PFSK-1 (cell line): ENCODE results near the gene NTRK1.

Experiments
- FOXP2 ChIP-seq: optimal IDR thresholded peaks from 2 replicates; pipeline ENCODE3; 2011; ENCODE audit warnings: borderline replicate concordance, control low read depth, inconsistent platforms; ENCODE audit not compliant: insufficient read depth; ENCODE audit errors: extremely low read length, extremely low read depth
- POLR2AphosphoS5 ChIP-seq: IDR thresholded peaks from 2 replicates; pipeline ENCODE4 v1.6.1; 2012; ENCODE audit warnings: low read depth, mild to moderate bottlenecking, control low read depth, low read length, moderate library complexity
- REST ChIP-seq, 2 experiments: IDR thresholded peaks; 2 replicates each; pipeline versions ENCODE4 v1.6.1 to v1.8.0; 2011 to 2012; ENCODE audit warnings: low read depth in 2 of 2, low read length in 2 of 2, control low read depth in 1 of 2, inconsistent platforms in 1 of 2, mild to moderate bottlenecking in 1 of 2, moderate library complexity in 1 of 2; ENCODE audit not compliant: insufficient read depth in 1 of 2
- SIN3A ChIP-seq: IDR thresholded peaks from 2 replicates; pipeline ENCODE4 v1.6.1; 2012; ENCODE audit warnings: mild to moderate bottlenecking, low read length, moderate library complexity, borderline replicate concordance; ENCODE audit not compliant: insufficient read depth
- TAF1 ChIP-seq: IDR thresholded peaks from 2 replicates; pipeline ENCODE4 v1.6.1; 2012; ENCODE audit warnings: low read length, control low read depth, borderline replicate concordance; ENCODE audit not compliant: insufficient read depth

The NTRK1 gene

GRCh38 chr1:156894711-156895454 lies 34.2 kb downstream of the NTRK1 start:
- TF ChIP-seq FOXP2 (no peak), REST (IDR thresholded peaks at IDR 0.05; ENCODE audit: insufficient read depth in 1 of 2, low read depth in 2 of 2, low read length in 2 of 2) (no peak), POLR2AphosphoS5 (no peak), TAF1 (no peak), SIN3A (no peak)

- TF ChIP-seq POLR2AphosphoS5 (no peak), TAF1 (no peak), SIN3A (no peak), REST (IDR thresholded peaks at IDR 0.05; ENCODE audit: insufficient read depth in 1 of 2, low read depth in 2 of 2, low read length in 2 of 2) (no peak), FOXP2 (no peak)
Observed at GRCh38 chr1:156895455-156895812, 34.8 kb downstream of the NTRK1 start.

- TF ChIP-seq FOXP2 (no peak), TAF1 (no peak), SIN3A (no peak), REST (IDR thresholded peaks at IDR 0.05; ENCODE audit: insufficient read depth in 1 of 2, low read depth in 2 of 2, low read length in 2 of 2) (no peak), POLR2AphosphoS5 (no peak)
Observed at GRCh38 chr1:156895927-156896326, 35.3 kb downstream of the NTRK1 start.

- TF ChIP-seq FOXP2 (no peak), TAF1 (no peak), POLR2AphosphoS5 (no peak), REST (IDR thresholded peaks at IDR 0.05; ENCODE audit: insufficient read depth in 1 of 2, low read depth in 2 of 2, low read length in 2 of 2) (no peak), SIN3A (no peak)
Observed at GRCh38 chr1:156896490-156897033, 35.9 kb downstream of the NTRK1 start.
